Choroid plexus epithelial cell (primary cell): ENCODE results near the gene DAPK1.

Experiments
- DNase-seq: peaks from one replicate; pipeline ENCODE4 v3.0.0-alpha.2; 2010; ENCODE audit warnings: low read depth
- H3K4me3 ChIP-seq: 2 replicates; pipeline ENCODE4 v1.5.1; 2011; ENCODE audit warnings: low read depth, mild to moderate bottlenecking, control low read depth, low read length, moderate library complexity
- CTCF ChIP-seq: conservative IDR thresholded peaks from 2 replicates; pipeline ENCODE4 v1.5.1; 2011; ENCODE audit warnings: low read depth, mild to moderate bottlenecking, control low read depth, inconsistent platforms, low read length, moderate library complexity

DAPK1 gene

GRCh38 chr9:87685441-87685840 lies 187.8 kb downstream of the DAPK1 start:
- TF ChIP-seq CTCF = no peak
- peak; percentile 42 for DNase-seq
- no peak overlapping the region for H3K4me3 ChIP-seq

DNA sequence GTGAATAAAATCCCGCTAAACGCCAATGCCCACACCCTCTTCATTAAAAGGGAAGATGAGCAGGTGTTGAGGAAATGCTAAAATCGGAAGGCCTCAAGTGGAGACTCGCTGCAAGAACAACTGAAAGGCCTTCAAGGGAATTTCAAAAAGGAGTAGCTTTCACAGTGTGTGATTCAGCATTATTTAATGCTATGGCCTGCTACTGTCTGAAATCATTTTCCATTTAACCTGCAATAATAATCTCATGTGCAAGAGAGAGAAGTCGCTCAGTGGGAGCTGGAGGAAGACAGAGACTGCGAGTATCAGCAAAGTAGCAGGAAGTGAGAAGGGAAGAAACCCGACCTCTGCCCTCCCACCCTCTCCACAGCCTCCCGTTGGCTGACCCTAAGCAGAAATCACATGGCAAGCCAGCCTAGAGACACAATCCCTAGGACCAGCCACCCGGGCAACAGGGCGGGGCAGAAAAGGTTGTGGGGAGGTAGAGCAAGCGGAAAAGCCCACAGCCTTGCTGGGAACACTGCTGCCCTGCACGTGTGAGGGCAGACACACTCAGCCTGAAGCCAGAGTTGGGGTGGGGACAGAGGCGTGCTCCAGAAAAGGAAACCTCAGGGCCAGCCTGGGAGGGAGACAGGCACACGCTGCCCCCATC lies 188.3 kb downstream of the DAPK1 start:
- no peak overlapping the region for H3K4me3 ChIP-seq
- DNase-seq = peak; percentile 57
- TF ChIP-seq CTCF = peak; percentile 31

DNA sequence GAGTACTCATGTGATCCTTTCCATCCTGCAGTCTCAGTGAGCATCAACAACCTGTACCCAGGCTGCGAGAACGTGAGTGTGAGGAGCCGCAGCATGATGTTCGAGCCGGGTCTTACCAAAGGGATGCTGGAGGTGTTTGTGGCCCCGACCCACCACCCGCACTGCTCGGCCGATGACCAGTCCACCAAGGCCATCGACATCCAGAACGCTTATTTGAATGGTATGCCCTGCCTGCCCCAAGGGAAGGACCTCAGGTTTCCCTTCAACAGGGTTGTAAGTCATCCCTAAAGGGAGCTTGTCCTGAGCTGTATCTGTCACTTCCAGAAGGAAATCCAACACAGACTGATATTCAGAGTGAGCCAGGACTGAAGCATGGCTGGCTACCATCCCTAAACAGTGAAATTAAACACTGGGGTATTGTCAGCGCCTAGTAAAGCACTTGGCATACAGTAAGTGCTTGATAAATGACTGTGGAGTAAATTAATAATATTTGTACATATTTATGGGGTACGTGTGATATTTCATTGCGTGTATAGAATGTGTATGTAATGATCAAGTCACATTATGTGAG lies 188.9 kb downstream of the DAPK1 start:
- H3K4me3 ChIP-seq = no peak overlapping the region
- no peak for TF ChIP-seq CTCF
- no peak for DNase-seq

GRCh38 chr9:87687207-87687606 lies 189.5 kb downstream of the DAPK1 start:
- no peak for TF ChIP-seq CTCF
- DNase-seq = no peak
- H3K4me3 ChIP-seq = no peak overlapping the region

DNA sequence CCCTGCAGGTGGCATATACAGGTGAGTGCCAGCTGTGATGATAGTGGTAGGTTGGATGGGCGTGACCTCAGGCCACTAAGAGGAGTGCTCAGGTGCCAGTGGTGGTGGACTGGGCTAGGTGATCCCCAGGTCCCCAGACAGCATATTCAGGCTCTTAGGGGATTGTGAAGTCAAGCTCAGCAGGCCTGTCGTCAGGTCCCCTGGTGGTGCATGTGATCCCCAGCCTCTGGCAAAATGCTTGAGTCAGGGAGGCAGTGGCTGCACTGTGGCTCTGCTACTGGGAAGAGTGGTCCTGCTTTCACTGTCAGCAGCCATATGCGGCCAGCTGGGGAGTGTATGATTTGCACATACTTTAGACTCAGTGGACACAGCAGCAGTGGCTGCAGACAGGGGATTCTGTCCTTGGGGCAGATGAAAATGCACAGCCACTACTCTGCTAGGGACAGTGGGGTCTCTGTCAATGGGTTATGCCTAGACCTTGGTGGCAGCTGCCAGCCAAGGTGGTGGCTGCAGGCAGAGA lies 196.6 kb downstream of the DAPK1 start:
- no peak for TF ChIP-seq CTCF
- DNase-seq = no peak
- no peak overlapping the region for H3K4me3 ChIP-seq

DNA sequence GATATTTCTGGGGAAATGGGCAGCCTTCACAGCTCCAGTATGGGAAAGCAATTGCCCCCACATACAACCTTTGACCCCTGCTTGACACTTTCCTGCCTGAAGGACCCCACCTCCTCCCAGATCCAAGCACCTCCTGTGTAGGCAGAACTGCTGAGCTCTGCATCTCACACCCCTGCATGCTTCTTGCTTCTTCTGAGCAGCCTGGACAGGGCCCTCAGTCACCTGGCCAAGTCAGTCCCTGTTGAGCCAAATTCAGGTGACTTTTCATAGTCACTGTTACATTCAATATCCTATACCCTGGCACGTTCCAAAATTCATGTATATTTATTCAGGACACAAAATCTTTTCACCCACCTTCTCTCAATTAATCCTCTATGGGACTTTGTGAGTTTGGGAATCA lies 197.9 kb downstream of the DAPK1 start:
- DNase-seq = no peak
- no peak for TF ChIP-seq CTCF
- no peak overlapping the region for H3K4me3 ChIP-seq

DNA sequence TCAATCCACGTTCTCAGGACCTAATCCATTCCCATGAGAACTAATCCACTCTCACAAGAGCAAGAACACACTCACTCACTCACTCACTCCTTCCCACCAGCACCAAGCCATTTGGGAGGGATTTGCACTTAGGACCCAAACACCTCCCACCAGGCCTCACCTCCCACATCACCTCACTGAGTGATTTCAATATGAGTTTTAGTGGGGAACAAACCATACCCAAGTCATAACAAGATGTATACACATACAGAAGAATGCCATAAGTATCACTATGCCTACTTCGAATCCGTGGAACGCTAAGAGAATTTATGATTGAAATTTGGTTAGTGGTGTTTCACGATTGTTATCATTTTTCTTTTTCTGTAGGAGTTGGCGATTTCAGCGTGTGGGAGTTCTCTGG lies 199.0 kb downstream of the DAPK1 start:
- no peak for DNase-seq
- H3K4me3 ChIP-seq = no peak overlapping the region
- TF ChIP-seq CTCF = no peak
